Measurements from ENCODE around the gene ZMYM5.

- TF ChIP-seq POLR2AphosphoS5 (IDR thresholded peaks at IDR 0.05; ENCODE audit: borderline replicate concordance, low read depth, low read length) (no peak), EZH2 (IDR thresholded peaks at IDR 0.05) (no peak), FOXP2 (optimal IDR thresholded peaks at IDR 0.05; ENCODE audit: control extremely low read depth, extremely low read length, insufficient read depth) (no peak)
These were observed 18.8 kb upstream of the ZMYM5 start for GRCh38 chr13:19882231-19882630.

All from SK-N-MC (cell line).